Activated CD4-positive, alpha-beta T cell treated with anti-CD3 and anti-CD28 coated beads, Interleukin-2, Interleukin-4, amounts not matched to agents 100 ng/mL and 50 ng/mL, durations not matched to agents 16 hours and 8 hours (primary cell): Measurements from ENCODE around the gene C19orf47.
A peak's percentile ranks its signal among the peaks of the same experiment; 100 is the strongest.
"Not testable (repeated sequence)": the region's sequence is repeated elsewhere in the genome, so short reads cannot be mapped to it uniquely, and the experiment has no call there.

Experiments
- DNase-seq: peaks from one replicate; pipeline ENCODE4 v3.0.0-alpha.2; 2020; ENCODE audit warnings: low spot score

C19orf47 gene

GRCh38 chr19:40348961-40349507, 837 bp upstream of the C19orf47 start:
- DNase-seq, result peak; percentile 10

GRCh38 chr19:40344422-40344821, 3.8 kb downstream of the C19orf47 start:
- no peak for DNase-seq

- no peak for DNase-seq
Observed at GRCh38 chr19:40342644-40343311, 5.4 kb downstream of the C19orf47 start.

- no peak for DNase-seq
Observed at GRCh38 chr19:40341601-40342482, 6.4 kb downstream of the C19orf47 start.

GRCh38 chr19:40339018-40339728, 9.0 kb downstream of the C19orf47 start:
- DNase-seq, result no peak

GRCh38 chr19:40337594-40337993, 10.6 kb downstream of the C19orf47 start:
- no peak for DNase-seq

- no peak for DNase-seq
Observed at GRCh38 chr19:40337107-40337506, 11.1 kb downstream of the C19orf47 start.

- DNase-seq, result no peak
Observed at GRCh38 chr19:40336601-40336900, 11.6 kb downstream of the C19orf47 start.

- no peak for DNase-seq
Observed at GRCh38 chr19:40335855-40336600, 12.2 kb downstream of the C19orf47 start.

GRCh38 chr19:40335101-40335500, 13.1 kb downstream of the C19orf47 start:
- no peak for DNase-seq

GRCh38 chr19:40333083-40333482, 15.1 kb downstream of the C19orf47 start:
- DNase-seq, result not testable (repeated sequence)

GRCh38 chr19:40332669-40333068, 15.5 kb downstream of the C19orf47 start:
- no peak for DNase-seq

GRCh38 chr19:40331052-40331451, 17.1 kb downstream of the C19orf47 start:
- DNase-seq, result no peak

- DNase-seq, result no peak
Observed at GRCh38 chr19:40326201-40326600, 22.0 kb downstream of the C19orf47 start.

- DNase-seq, result no peak
Observed at GRCh38 chr19:40323705-40324104, 24.5 kb downstream of the C19orf47 start.

GRCh38 chr19:40322951-40323615, 25.1 kb downstream of the C19orf47 start:
- no peak for DNase-seq

- no peak for DNase-seq
Observed at GRCh38 chr19:40322271-40322610, 26.0 kb downstream of the C19orf47 start.

GRCh38 chr19:40321566-40322270, 26.5 kb downstream of the C19orf47 start:
- DNase-seq, result no peak

- no peak for DNase-seq
Observed at GRCh38 chr19:40321076-40321475, 27.1 kb downstream of the C19orf47 start.

- no peak for DNase-seq
Observed at GRCh38 chr19:40320558-40320935, 27.6 kb downstream of the C19orf47 start.

GRCh38 chr19:40317338-40317737, 30.9 kb downstream of the C19orf47 start:
- no peak for DNase-seq
